AG09309 (cell line): ENCODE results near the gene ERF.

Source experiments
- DNase-seq: peaks from one replicate; pipeline ENCODE4 v3.0.0-alpha.2; 2010; ENCODE audit warnings: low read depth
- H3K4me3 ChIP-seq: 2 replicates; pipeline ENCODE4 v1.5.1; 2011; ENCODE audit warnings: mild to moderate bottlenecking, low read depth, low read length, moderate library complexity; ENCODE audit not compliant: control insufficient read depth
- TF ChIP-seq, protein P1 (sequence below): IDR thresholded peaks from 2 replicates; pipeline ENCODE4 v1.5.1; 2011; ENCODE audit warnings: mild to moderate bottlenecking, low read depth, low read length, inconsistent platforms; ENCODE audit not compliant: insufficient read depth, control insufficient read depth; ENCODE audit errors: missing control alignments

ERF gene

GRCh38 chr19:42216653-42217519, 38.0 kb downstream of the ERF start:
- TF ChIP-seq, protein P1, sequence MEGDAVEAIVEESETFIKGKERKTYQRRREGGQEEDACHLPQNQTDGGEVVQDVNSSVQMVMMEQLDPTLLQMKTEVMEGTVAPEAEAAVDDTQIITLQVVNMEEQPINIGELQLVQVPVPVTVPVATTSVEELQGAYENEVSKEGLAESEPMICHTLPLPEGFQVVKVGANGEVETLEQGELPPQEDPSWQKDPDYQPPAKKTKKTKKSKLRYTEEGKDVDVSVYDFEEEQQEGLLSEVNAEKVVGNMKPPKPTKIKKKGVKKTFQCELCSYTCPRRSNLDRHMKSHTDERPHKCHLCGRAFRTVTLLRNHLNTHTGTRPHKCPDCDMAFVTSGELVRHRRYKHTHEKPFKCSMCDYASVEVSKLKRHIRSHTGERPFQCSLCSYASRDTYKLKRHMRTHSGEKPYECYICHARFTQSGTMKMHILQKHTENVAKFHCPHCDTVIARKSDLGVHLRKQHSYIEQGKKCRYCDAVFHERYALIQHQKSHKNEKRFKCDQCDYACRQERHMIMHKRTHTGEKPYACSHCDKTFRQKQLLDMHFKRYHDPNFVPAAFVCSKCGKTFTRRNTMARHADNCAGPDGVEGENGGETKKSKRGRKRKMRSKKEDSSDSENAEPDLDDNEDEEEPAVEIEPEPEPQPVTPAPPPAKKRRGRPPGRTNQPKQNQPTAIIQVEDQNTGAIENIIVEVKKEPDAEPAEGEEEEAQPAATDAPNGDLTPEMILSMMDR: no peak
- H3K4me3 ChIP-seq: peak overlapping the region; percentile 90
- DNase-seq: no peak

GRCh38 chr19:42214810-42215485, 40.0 kb downstream of the ERF start:
- TF ChIP-seq, protein P1: no peak
- H3K4me3 ChIP-seq: no peak overlapping the region
- no peak for DNase-seq

DNA sequence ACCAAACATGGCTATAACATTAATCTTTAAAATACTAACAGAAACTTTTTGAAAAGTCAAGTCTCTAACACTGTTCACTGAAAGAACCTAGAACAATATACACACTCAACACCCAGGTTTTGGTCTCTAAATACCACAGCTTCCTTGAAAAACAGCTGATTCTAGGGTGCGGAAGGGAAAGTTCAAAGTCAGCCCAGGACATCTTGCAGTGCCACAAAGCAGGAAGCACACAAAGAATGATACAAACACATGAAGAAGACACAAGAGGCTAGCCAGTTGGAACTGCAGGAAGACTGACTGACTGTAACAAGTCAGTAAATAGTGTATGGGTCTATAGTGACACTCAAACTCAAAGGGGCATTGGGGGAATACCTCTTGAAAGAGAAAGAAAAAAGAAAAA, 42.0 kb downstream of the ERF start:
- no peak for DNase-seq
- H3K4me3 ChIP-seq: no peak overlapping the region
- TF ChIP-seq, protein P1: no peak

DNA sequence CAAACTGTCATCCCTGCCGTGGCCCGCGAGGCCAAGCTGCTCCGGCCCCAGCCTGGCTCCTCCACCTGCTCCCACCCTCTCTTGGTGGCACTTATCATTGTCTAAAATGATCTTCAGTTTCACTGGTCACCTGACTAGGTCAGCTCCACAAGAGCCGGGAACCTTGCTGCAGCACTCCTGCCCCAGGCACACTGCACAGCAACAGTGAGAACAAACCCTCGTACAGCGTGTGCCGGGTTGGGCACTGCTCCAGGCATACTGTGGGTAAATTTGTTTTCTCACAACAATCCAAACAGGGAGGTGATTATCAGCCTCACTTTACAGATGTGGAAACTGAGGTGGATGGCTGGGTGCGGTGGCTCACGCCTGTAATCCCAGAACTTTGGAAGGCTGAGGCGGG, 46.3 kb downstream of the ERF start:
- no peak overlapping the region for H3K4me3 ChIP-seq
- no peak for DNase-seq
- TF ChIP-seq, protein P1: no peak

DNA sequence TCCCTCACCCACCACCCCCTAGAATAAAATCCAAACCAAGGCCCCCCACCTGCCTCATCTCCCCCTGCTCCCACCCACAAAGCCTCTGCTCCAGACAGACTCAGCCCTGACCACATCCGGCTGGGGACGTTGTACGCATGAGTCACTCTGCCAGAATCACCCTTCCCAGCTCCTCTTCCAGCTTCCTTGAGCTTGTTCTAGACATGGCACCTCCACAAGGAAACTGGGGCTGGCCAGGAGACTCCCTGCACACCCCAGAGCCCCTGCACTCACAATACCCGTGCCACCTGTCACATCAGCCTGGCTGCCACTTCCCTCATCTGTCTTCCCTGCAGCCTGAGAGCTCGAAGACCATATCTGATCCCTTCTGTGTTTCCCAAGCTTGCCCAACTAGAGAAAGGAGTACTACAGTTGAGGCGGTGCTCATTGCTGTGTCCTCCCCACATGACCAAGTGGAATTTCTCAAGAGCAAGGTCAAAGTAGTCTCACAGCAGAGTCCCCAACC, 47.1 kb downstream of the ERF start:
- TF ChIP-seq, protein P1: no peak
- H3K4me3 ChIP-seq: no peak overlapping the region
- no peak for DNase-seq

DNA sequence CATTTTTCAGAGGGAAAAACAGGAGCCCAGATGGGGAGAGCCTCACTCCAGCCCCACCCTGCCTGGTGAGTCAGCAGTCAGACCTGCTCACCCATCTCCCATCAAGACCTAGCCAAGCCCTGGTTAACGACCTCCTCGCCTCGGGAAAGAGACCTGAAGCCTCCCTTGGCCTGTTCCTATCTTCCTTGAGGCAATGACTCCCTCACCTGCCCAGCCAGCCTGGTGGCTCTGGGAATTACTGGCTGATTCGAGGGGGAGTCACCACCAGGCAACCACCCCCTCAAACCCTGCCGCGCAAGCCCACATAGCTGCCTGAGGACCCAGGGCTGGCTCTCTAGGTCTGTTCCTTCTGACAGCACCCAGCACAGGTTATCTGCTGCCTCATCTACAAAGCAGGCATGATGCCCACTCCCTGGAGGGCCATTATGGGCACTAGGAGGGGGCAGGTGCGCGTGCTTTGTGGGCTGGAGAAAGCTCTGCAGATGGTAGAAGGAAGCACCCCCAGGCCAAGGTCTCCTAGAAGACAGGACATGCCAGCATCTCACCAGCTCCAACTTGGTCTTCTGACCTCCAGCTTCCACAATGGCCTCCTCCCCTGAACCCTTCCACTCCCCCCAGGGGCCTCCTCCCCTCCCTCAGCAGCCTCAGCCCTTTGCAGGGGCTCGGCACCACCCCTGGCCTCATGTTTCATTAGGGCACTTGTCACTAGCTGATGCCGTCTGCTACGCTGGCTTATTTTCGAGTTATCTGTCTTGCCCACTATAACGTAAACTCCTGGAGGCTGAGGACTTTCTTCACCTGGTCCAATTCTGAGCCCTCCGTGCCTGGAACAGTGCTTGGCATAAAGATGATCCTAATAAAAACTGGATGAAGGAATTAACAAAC, 47.8 kb downstream of the ERF start:
- H3K4me3 ChIP-seq: no peak overlapping the region
- TF ChIP-seq, protein P1: no peak

More for the DNA sequence above, 47.8 kb downstream of the ERF start:
- DNase-seq: no peak
